ENCODE data around the gene TRIM7. TPM values are rescaled to one million over a fixed set of nuclear protein-coding genes. Genes with fewer than 3 reads are reported as not detected.
"Not testable (repeated sequence)": the region's sequence is repeated elsewhere in the genome, so short reads cannot be mapped to it uniquely, and the experiment has no call there.

TRIM7 gene
- total RNA-seq, 1 donor from 2014 or later: 4.4 TPM

DNA sequence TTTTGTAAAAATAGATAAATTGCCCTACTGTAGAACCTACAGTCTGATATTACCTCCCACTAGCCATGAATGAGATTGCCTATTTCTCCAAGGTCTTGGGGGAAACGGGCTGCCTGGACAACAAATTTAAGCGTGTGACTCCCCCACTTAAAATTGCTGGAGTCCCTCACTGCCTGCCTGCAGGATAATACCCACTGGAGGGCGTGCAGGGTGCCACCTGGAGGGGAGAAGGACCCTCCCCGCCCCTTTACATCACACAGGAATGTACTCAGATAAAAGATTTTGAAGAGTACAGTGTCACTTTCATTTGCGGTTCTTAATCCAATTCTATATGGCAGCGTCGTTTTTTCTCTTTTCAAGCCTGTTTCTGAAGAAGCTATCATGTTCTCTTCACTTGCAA, 6.2 kb upstream of the TRIM7 start:
- Histone ChIP-seq H3K36me3 (ENCODE audit: control insufficient read depth, insufficient read depth, low read length) (no peaks in the 10 kb centered on the region), H3K27me3 (ENCODE audit: control insufficient read depth, insufficient read depth, low read length) (no peaks in the 10 kb centered on the region), H3K4me3 (ENCODE audit: low read depth, low read length) (no peak overlapping the region)
- no peak for DNase-seq (ENCODE audit: low read depth)
- TF ChIP-seq, protein P1, sequence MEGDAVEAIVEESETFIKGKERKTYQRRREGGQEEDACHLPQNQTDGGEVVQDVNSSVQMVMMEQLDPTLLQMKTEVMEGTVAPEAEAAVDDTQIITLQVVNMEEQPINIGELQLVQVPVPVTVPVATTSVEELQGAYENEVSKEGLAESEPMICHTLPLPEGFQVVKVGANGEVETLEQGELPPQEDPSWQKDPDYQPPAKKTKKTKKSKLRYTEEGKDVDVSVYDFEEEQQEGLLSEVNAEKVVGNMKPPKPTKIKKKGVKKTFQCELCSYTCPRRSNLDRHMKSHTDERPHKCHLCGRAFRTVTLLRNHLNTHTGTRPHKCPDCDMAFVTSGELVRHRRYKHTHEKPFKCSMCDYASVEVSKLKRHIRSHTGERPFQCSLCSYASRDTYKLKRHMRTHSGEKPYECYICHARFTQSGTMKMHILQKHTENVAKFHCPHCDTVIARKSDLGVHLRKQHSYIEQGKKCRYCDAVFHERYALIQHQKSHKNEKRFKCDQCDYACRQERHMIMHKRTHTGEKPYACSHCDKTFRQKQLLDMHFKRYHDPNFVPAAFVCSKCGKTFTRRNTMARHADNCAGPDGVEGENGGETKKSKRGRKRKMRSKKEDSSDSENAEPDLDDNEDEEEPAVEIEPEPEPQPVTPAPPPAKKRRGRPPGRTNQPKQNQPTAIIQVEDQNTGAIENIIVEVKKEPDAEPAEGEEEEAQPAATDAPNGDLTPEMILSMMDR (IDR thresholded peaks at IDR 0.05; ENCODE audit: insufficient read depth, low read length, poor library complexity, severe bottlenecking): no peak

- not testable (repeated sequence) for H3K4me3 ChIP-seq (ENCODE audit: low read depth, low read length); H3K27me3 ChIP-seq (ENCODE audit: control insufficient read depth, insufficient read depth, low read length); DNase-seq (ENCODE audit: low read depth); H3K36me3 ChIP-seq (ENCODE audit: control insufficient read depth, insufficient read depth, low read length)
These were observed 5.7 kb upstream of the TRIM7 start for GRCh38 chr5:181210698-181211097.

- not testable (repeated sequence) for H3K36me3 ChIP-seq (ENCODE audit: control insufficient read depth, insufficient read depth, low read length)
These were observed 5.2 kb upstream of the TRIM7 start for GRCh38 chr5:181210148-181210547.

GRCh38 chr5:181209006-181209405, 4.0 kb upstream of the TRIM7 start:
- not testable (repeated sequence) for DNase-seq (ENCODE audit: low read depth); H3K27me3 ChIP-seq (ENCODE audit: control insufficient read depth, insufficient read depth, low read length); H3K36me3 ChIP-seq (ENCODE audit: control insufficient read depth, insufficient read depth, low read length); H3K4me3 ChIP-seq (ENCODE audit: low read depth, low read length)

More at GRCh38 chr5:181210148-181210547, 5.2 kb upstream of the TRIM7 start:
- not testable (repeated sequence) for DNase-seq (ENCODE audit: low read depth); H3K4me3 ChIP-seq (ENCODE audit: low read depth, low read length); H3K27me3 ChIP-seq (ENCODE audit: control insufficient read depth, insufficient read depth, low read length)

- peaks cover 7% of the 10 kb centered on the region for H3K27me3 ChIP-seq (ENCODE audit: control insufficient read depth, insufficient read depth, low read length)
- TF ChIP-seq, protein P1 (IDR thresholded peaks at IDR 0.05; ENCODE audit: insufficient read depth, low read length, poor library complexity, severe bottlenecking): no peak
- H3K4me3 ChIP-seq (ENCODE audit: low read depth, low read length): no peak overlapping the region
- DNase-seq (ENCODE audit: low read depth): no peak
- H3K36me3 ChIP-seq (ENCODE audit: control insufficient read depth, insufficient read depth, low read length): no peaks in the 10 kb centered on the region
These were observed 2.9 kb upstream of the TRIM7 start for GRCh38 chr5:181207960-181208253.

GRCh38 chr5:181207214-181207959, 2.4 kb upstream of the TRIM7 start:
- no peak for DNase-seq (ENCODE audit: low read depth)
- Histone ChIP-seq H3K36me3 (ENCODE audit: control insufficient read depth, insufficient read depth, low read length) (no peaks in the 10 kb centered on the region), H3K27me3 (ENCODE audit: control insufficient read depth, insufficient read depth, low read length) (peaks cover 7% of the 10 kb centered on the region), H3K4me3 (ENCODE audit: low read depth, low read length) (peak overlapping the region; percentile 45)
- TF ChIP-seq, protein P1 (IDR thresholded peaks at IDR 0.05; ENCODE audit: insufficient read depth, low read length, poor library complexity, severe bottlenecking): no peak

DNA sequence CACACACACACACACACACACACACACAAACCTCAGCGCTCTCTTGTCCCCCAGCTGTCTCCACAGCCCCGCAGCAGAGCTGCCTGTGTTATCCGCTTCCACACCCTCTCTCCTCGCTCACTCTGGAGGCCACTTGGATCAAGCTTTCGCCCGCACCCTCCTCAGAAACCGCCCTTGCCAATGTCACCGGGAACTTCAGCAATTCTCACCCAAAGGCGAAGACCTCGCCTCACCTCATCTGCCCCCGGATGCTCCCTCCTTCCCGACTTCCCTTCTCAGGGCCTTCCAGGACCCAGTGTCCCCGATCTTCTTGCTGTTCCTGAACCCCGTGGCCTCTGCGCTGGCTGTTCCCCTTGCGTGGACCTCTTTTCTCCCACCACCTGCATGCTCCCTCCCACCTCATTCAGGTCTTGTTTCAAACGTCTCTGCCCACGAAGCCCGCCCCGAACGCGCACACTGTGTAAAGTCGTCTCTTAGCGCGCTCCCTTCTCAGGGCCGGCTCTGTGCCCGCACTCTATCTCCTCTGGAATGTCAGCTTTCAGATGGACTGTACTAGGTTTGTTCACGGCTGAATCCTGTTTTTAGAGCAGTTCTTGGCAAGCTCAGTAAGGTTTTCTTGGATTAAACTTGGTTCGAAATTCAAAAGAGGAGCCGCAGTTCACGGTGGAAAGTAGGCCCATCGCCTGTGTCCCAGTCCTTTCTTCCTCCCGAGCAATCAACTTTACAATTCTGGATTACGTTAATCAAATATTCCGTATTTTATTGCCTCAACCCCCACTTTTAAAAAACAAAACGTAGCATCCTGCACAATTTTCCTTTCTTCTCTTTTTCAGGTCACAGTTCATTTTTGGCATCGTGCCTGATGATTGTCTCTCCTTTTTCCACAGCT, 1.0 kb upstream of the TRIM7 start:
- TF ChIP-seq, protein P1 (IDR thresholded peaks at IDR 0.05; ENCODE audit: insufficient read depth, low read length, poor library complexity, severe bottlenecking): no peak
- peak overlapping the region; percentile 14 for H3K4me3 ChIP-seq (ENCODE audit: low read depth, low read length)
- H3K36me3 ChIP-seq (ENCODE audit: control insufficient read depth, insufficient read depth, low read length): no peaks in the 10 kb centered on the region
- DNase-seq (ENCODE audit: low read depth): no peak
- H3K27me3 ChIP-seq (ENCODE audit: control insufficient read depth, insufficient read depth, low read length): peaks cover 7% of the 10 kb centered on the region

All from kidney epithelial cell (primary cell).